Tibial nerve (tissue), 3 donors: ENCODE data around the gene TMEM82.

Experiments used
- POLR2A ChIP-seq, 2 donors: fragments of 450-650 bp; IDR thresholded peaks; one replicate each; pipeline ENCODE4 v1.6.1; 2017; ENCODE audit warnings: antibody characterized with exemption in 2 of 2, mild to moderate bottlenecking in 2 of 2, moderate library complexity in 2 of 2
- TF ChIP-seq, protein P1 (sequence below), 5 experiments: fragments of 200-600 bp in 3 of 5; fragments of 450-650 bp in 2 of 5; sonication (generic) in 3 of 5; IDR thresholded peaks; one replicate each; pipeline ENCODE4 v1.5.1; 2016 to 2019; ENCODE audit warnings: antibody characterized with exemption in 5 of 5, mild to moderate bottlenecking in 3 of 5, moderate library complexity in 2 of 5

GRCh38 chr1:15770313-15770962, 28.1 kb downstream of the TMEM82 start:
- TF ChIP-seq, protein P1, sequence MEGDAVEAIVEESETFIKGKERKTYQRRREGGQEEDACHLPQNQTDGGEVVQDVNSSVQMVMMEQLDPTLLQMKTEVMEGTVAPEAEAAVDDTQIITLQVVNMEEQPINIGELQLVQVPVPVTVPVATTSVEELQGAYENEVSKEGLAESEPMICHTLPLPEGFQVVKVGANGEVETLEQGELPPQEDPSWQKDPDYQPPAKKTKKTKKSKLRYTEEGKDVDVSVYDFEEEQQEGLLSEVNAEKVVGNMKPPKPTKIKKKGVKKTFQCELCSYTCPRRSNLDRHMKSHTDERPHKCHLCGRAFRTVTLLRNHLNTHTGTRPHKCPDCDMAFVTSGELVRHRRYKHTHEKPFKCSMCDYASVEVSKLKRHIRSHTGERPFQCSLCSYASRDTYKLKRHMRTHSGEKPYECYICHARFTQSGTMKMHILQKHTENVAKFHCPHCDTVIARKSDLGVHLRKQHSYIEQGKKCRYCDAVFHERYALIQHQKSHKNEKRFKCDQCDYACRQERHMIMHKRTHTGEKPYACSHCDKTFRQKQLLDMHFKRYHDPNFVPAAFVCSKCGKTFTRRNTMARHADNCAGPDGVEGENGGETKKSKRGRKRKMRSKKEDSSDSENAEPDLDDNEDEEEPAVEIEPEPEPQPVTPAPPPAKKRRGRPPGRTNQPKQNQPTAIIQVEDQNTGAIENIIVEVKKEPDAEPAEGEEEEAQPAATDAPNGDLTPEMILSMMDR (IDR thresholded peaks at IDR 0.05) = no peak
- TF ChIP-seq POLR2A (IDR thresholded peaks at IDR 0.05) = no peak
